Testis (tissue), 2 donors: ENCODE results near the gene SLC29A4.

ENCODE experiments used
- POLR2A ChIP-seq: fragments of 450-650 bp; IDR thresholded peaks from one replicate; pipeline ENCODE4 v1.6.1; 2017; ENCODE audit warnings: antibody characterized with exemption, mild to moderate bottlenecking, moderate library complexity
- TF ChIP-seq, protein P1 (sequence below), 3 experiments: fragments of 450-650 bp in 2 of 3; fragments of 200-600 bp in 1 of 3; sonication (generic) in 1 of 3; IDR thresholded peaks; one replicate each; pipeline ENCODE4 v1.5.1; 2016 to 2019; ENCODE audit warnings: antibody characterized with exemption in 3 of 3, mild to moderate bottlenecking in 2 of 3, moderate library complexity in 1 of 3

GRCh38 chr7:5287802-5288201 is 5.1 kb downstream of the SLC29A4 start:
- TF ChIP-seq, protein P1, sequence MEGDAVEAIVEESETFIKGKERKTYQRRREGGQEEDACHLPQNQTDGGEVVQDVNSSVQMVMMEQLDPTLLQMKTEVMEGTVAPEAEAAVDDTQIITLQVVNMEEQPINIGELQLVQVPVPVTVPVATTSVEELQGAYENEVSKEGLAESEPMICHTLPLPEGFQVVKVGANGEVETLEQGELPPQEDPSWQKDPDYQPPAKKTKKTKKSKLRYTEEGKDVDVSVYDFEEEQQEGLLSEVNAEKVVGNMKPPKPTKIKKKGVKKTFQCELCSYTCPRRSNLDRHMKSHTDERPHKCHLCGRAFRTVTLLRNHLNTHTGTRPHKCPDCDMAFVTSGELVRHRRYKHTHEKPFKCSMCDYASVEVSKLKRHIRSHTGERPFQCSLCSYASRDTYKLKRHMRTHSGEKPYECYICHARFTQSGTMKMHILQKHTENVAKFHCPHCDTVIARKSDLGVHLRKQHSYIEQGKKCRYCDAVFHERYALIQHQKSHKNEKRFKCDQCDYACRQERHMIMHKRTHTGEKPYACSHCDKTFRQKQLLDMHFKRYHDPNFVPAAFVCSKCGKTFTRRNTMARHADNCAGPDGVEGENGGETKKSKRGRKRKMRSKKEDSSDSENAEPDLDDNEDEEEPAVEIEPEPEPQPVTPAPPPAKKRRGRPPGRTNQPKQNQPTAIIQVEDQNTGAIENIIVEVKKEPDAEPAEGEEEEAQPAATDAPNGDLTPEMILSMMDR (IDR thresholded peaks at IDR 0.05), result no peak
- no peak for TF ChIP-seq POLR2A
